Transverse colon (tissue), 4 donors: Measurements from ENCODE around the gene FAM210A. TPM values are rescaled to one million over a fixed set of nuclear protein-coding genes. Genes with fewer than 3 reads are reported as not detected.

ENCODE experiments used
- DNase-seq: peaks from one replicate; pipeline ENCODE4 v3.0.0-alpha.2; 2019
- H3K27ac ChIP-seq, 4 donors: fragments of 200-600 bp; sonication (generic); 2 replicates each; pipeline ENCODE4 v1.5.1; 2016 to 2018; ENCODE audit warnings: inconsistent platforms in 4 of 4
- H3K27me3 ChIP-seq: fragments of 200-600 bp; sonication (generic); 2 replicates; pipeline ENCODE4 v1.5.1; 2017; ENCODE audit warnings: inconsistent platforms
- H3K36me3 ChIP-seq, 4 donors: fragments of 200-600 bp; sonication (generic); 2 replicates each; pipeline ENCODE4 v1.5.1; 2017 to 2019; ENCODE audit warnings: inconsistent platforms in 4 of 4
- H3K4me1 ChIP-seq, 4 donors: fragments of 200-600 bp; sonication (generic); 2 replicates each; pipeline ENCODE4 v1.5.1; 2017 to 2020; ENCODE audit warnings: inconsistent platforms in 4 of 4
- H3K4me3 ChIP-seq, 4 donors: fragments of 200-600 bp; sonication (generic); 1 replicate in 1 of 4; 2 replicates in 3 of 4; pipeline versions ENCODE4 v1.5.1 to v1.6.1; 2017 to 2019; ENCODE audit warnings: inconsistent platforms in 4 of 4
- H3K9me3 ChIP-seq, 2 donors: fragments of 200-600 bp; sonication (generic); 2 replicates each; pipeline ENCODE4 v1.5.1; 2017 to 2019; ENCODE audit warnings: inconsistent platforms in 2 of 2
- CTCF ChIP-seq, 5 experiments: fragments of 200-600 bp in 3 of 5; fragments of 450-650 bp in 2 of 5; sonication (generic) in 3 of 5; IDR thresholded peaks; 1 replicate in 2 of 5; 2 replicates in 3 of 5; pipeline ENCODE4 v1.5.1; 2016 to 2017; ENCODE audit warnings: antibody characterized with exemption in 5 of 5, inconsistent platforms in 3 of 5, mild to moderate bottlenecking in 2 of 5, moderate library complexity in 1 of 5
- EP300 ChIP-seq: sonication (generic); formaldehyde crosslinking; IDR thresholded peaks from one replicate; pipeline ENCODE4 v1.6.1; 2017; ENCODE audit warnings: antibody characterized with exemption, low read depth
- POLR2A ChIP-seq: fragments of 450-650 bp; IDR thresholded peaks from one replicate; pipeline ENCODE4 v1.6.1; 2016; ENCODE audit warnings: antibody characterized with exemption, mild to moderate bottlenecking, moderate library complexity
- POLR2AphosphoS5 ChIP-seq, 3 donors: sonication (generic); formaldehyde crosslinking; IDR thresholded peaks; one replicate each; pipeline ENCODE4 v1.6.1; 2016; ENCODE audit warnings: antibody characterized with exemption in 3 of 3
- WGBS, 2 donors: methylation state at CpG; one replicate each; pipeline ENCODE4 v1.1.5; 2018; ENCODE audit warnings: low coverage in 1 of 2; 5-methylcytosine and 5-hydroxymethylcytosine counted together
- in situ Hi-C, 4 donors: fragments of 200-750 bp; cut with MboI; loops; one replicate each; pipeline versions ENCODE4 v1.15.0 to v1.15.1; 2017; ENCODE audit warnings: low sequenced_read_pairs in 3 of 4, low pct_ligation_motif_present in 1 of 4, low pct_unique_long_range_greater_than_20kb in 1 of 4
- intact Hi-C: fragments of 100-400 bp; cut with DNase I; formaldehyde crosslinking; loops from one replicate; pipeline ENCODE4 v1.15.1; 2023; ENCODE audit warnings: low total_unique reads
- total RNA-seq, 4 donors: library from RNA; depleted of rRNA; stranded (reverse); fragments of >200 nt; gene quantifications; one replicate each; pipeline ENCODE4 v1.1.0, GENCODE V29; 2016

The FAM210A gene
- total RNA-seq, 4 donors from 2014 or later: 0.80 to 12.2 (median 10.2) TPM

GRCh38 chr18:13676471-13676870 lies 49.9 kb downstream of the FAM210A start:
- Histone ChIP-seq H3K4me3 (no peak overlapping the region), H3K27me3 (no peaks in the 10 kb centered on the region), H3K36me3 (no peaks in the 10 kb centered on the region), H3K9me3 (no peaks in the 10 kb centered on the region), H3K4me1 (peaks cover 0 to 13% (median 2%) of the 10 kb centered on the region in 4 donors), H3K27ac (no peak overlapping the region)
- no peak for DNase-seq
- in situ Hi-C loops (no loop called here), intact Hi-C loops (no loop called here)
- 58 to 76% methylated on average over 6 of the region's 6 CpGs for WGBS, 2 donors
- no peak for TF ChIP-seq POLR2AphosphoS5 (IDR thresholded peaks at IDR 0.05)
- TF ChIP-seq CTCF (IDR thresholded peaks at IDR 0.05): no peak
- TF ChIP-seq EP300: no peak
- no peak for TF ChIP-seq POLR2A

DNA sequence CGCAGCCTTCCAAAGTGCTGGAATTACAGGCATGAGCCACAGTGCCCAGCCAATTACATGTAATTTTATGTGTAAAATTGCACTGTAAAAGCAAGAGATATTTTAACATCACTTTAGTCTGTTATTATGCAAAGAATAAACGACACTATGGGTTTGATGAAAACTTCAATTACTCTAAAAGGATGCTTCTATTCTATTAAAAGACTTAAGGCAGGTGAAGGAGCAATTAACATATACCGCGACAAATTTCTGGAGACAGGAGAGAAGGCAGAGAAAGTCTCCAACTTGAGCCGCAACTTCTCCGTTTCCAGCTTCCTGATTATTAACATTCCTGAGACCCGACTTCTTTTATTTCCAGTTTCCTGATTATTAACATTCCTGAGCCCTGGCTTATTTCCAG lies 53.7 kb downstream of the FAM210A start:
- Histone ChIP-seq H3K9me3 (no peaks in the 10 kb centered on the region), H3K4me1 (peaks cover 0 to 9% (median 2%) of the 10 kb centered on the region in 4 donors), H3K36me3 (peaks cover 0 to 7% (median 0%) of the 10 kb centered on the region in 4 donors), H3K27ac (no peak overlapping the region), H3K4me3 (no peak overlapping the region), H3K27me3 (no peaks in the 10 kb centered on the region)
- intact Hi-C loops (no loop called here), in situ Hi-C loops (loop anchor here in 1 of 4 donors (25.0 kb wide), 1 partner anchor 90 kb away; no protein-coding TSS in a partner anchor)
- no peak for TF ChIP-seq CTCF (IDR thresholded peaks at IDR 0.05)
- no peak for TF ChIP-seq POLR2A
- no peak for TF ChIP-seq POLR2AphosphoS5 (IDR thresholded peaks at IDR 0.05)
- TF ChIP-seq EP300: no peak
- DNase-seq: no peak
- 87 to 88% methylated on average over 6 to 7 of the region's 7 CpGs for WGBS, 2 donors

GRCh38 chr18:13661779-13662256 lies 64.5 kb downstream of the FAM210A start:
- in situ Hi-C loops: loop anchor here in 1 of 4 donors (25.0 kb wide), 1 partner anchor 100 kb away; no protein-coding TSS in a partner anchor
- no peak for DNase-seq
- WGBS, 2 donors: 88 to 93% methylated on average over 2 of the region's 2 CpGs
- TF ChIP-seq CTCF (IDR thresholded peaks at IDR 0.05) (no peak), POLR2AphosphoS5 (IDR thresholded peaks at IDR 0.05) (no peak), EP300 (no peak), POLR2A (no peak)
- Histone ChIP-seq H3K4me1 (no peaks in the 10 kb centered on the region), H3K4me3 (no peak overlapping the region), H3K36me3 (peaks cover 0 to 10% (median 0%) of the 10 kb centered on the region in 4 donors), H3K9me3 (no peaks in the 10 kb centered on the region), H3K27me3 (no peaks in the 10 kb centered on the region), H3K27ac (no peak overlapping the region)
- intact Hi-C loops: no loop called here

DNA sequence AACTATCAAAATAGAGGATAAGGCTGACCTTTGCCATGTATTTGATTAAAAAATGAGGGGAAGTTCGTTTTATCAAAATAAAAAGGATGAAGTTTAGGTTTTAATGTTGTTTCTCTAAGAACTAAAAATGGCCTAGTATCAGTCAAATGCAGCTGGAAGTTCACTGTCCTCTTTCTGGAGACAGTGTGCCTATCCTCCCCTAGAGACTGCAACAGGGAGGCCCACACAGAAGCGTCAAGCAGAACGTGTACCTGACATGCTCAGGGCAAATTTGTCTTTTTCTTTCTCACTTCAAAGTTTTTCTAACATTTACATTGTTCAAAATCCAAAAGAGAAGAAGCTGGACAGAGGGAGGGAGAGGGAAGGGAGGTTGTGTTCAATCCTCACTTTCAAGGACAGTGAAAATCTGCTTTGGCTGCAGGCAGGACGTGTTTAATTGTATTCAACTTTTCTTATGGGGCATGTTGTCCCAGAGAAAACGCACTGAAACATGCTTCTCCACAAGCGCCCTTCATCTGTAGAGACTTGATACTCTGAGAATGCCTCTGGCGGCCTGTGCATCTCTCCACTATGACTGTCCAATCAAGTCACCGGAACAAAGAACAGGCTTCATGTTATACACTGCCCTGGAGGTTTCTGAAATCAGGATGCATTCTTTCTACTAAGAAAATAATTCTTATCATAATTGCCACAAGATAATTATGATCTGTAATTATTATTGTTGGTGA lies 65.1 kb downstream of the FAM210A start:
- intact Hi-C loops (no loop called here), in situ Hi-C loops (loop anchor here in 1 of 4 donors (25.0 kb wide), 1 partner anchor 101 kb away; no protein-coding TSS in a partner anchor)
- no peak for DNase-seq
- Histone ChIP-seq H3K4me1 (no peaks in the 10 kb centered on the region), H3K36me3 (peaks cover 0 to 10% (median 0%) of the 10 kb centered on the region in 4 donors), H3K27me3 (no peaks in the 10 kb centered on the region), H3K4me3 (no peak overlapping the region), H3K9me3 (no peaks in the 10 kb centered on the region), H3K27ac (no peak overlapping the region)
- TF ChIP-seq EP300 (no peak), POLR2AphosphoS5 (IDR thresholded peaks at IDR 0.05) (no peak), POLR2A (no peak), CTCF (IDR thresholded peaks at IDR 0.05) (no peak)
- 87% methylated on average over 4 to 8 of the region's 8 CpGs for WGBS, 2 donors
